Measurements from ENCODE around the gene PHLDA3.

The PHLDA3 gene

GRCh38 chr1:201515062-201515750 is 46.2 kb upstream of the PHLDA3 start:
- Histone ChIP-seq H3K36me3 (no peaks in the 10 kb centered on the region), H3K27me3 (no peaks in the 10 kb centered on the region), H3K4me3 (ENCODE audit: low read depth in 1 of 2, low read length in 1 of 2) (no peak overlapping the region), H3K9me3 (no peaks in the 10 kb centered on the region), H3K4me1 (ENCODE audit: control insufficient read depth in 1 of 2, insufficient read depth in 1 of 2, low read depth in 1 of 2, low read length in 1 of 2) (peaks cover 33 to 50% of the 10 kb centered on the region in 2 experiments), H3K27ac (no peak overlapping the region)
- TF ChIP-seq CTCF (IDR thresholded peaks at IDR 0.05) = no peak

DNA sequence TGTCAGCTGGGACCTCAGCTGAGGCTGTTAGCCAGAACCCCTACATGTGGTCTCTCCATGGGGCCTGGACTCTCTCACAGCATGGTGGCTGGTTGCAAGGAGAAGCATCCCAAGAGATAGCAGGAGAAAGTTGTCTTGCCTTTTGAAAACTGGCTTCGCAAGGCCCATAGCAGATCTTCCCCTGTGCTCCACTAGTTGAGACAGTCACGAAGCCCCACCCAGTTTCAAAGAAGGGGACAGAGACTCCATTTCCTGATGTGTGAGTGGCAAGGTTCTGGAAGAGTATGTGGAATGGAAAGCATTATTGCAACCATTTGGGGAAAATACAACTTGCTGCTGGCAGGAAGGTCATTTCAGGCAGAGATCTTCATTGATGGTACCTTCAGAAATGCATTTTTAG is 45.5 kb upstream of the PHLDA3 start:
- TF ChIP-seq CTCF (IDR thresholded peaks at IDR 0.05) = no peak
- H3K9me3 ChIP-seq = no peaks in the 10 kb centered on the region
- no peaks in the 10 kb centered on the region for H3K27me3 ChIP-seq
- no peak overlapping the region for H3K4me3 ChIP-seq (ENCODE audit: low read depth in 1 of 2, low read length in 1 of 2)
- no peaks in the 10 kb centered on the region for H3K36me3 ChIP-seq
- no peak overlapping the region for H3K27ac ChIP-seq
- H3K4me1 ChIP-seq (ENCODE audit: control insufficient read depth in 1 of 2, insufficient read depth in 1 of 2, low read depth in 1 of 2, low read length in 1 of 2) = peaks cover 37 to 54% of the 10 kb centered on the region in 2 experiments

DNA sequence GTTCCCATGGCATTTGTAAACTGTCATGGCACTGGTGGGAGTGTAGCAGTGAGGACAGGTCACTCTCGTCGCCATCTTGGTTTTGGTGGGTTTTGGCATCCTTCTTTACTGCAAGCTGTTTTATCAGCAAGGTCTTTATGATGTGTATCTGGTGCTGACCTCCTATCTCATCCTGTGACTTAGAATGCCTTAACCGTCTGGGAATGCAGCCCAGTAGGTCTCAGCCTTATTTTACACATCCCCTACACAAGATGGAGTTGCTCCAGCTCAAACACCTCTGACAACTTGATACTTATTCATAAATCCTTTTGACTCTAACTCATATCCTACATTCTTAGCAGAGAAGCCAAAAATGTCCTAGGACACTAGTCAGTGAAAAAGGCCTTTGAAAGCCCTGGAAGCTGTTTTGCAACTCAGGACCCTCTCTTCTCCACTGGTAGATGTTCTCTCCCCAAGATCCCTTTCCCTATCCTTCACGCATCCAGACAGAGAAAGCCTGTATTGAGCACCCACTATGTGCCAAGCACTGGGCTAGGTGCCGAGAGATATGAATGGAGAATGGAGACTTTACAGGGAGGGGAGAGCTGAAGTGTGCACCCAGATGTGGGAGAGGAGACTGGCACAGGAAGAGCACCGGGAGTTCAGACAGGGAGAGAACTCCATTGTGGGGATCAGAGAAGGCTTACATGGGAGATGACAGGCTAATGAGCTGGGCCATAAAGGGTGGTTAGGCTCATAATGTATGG is 44.7 kb upstream of the PHLDA3 start:
- peaks cover 42 to 59% of the 10 kb centered on the region in 2 experiments for H3K4me1 ChIP-seq (ENCODE audit: control insufficient read depth in 1 of 2, insufficient read depth in 1 of 2, low read depth in 1 of 2, low read length in 1 of 2)
- no peaks in the 10 kb centered on the region for H3K36me3 ChIP-seq
- no peak overlapping the region for H3K27ac ChIP-seq

DNA sequence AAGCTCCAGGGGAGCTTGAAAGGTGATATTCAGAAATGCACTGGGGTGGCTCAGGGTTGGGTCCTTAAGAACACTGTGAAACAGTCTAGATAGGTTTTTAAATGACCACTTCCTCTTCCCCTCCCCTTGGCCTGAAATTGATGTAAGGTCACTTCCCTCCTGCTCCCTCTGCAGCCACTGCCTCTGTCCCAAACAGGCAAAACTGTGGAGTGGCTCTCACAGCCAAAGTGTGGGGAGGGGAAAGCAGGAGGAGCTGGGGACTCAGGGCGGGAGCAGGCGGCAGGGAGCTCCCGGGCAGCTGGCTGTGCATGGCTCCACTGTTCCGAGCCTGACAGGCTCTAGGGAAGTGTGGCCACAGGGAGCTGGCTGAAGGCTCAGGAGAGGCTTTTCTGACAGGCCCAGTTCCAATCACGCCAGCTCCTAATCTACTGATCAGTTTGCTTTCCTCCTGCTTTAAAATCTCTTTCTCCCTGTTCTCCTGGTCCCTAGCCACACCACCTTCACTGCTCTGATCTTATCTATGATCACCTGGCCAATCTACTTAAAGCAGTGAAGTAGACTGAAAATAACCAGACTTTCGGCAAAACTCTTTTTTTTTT is 43.1 kb upstream of the PHLDA3 start:
- no peaks in the 10 kb centered on the region for H3K27me3 ChIP-seq
- H3K27ac ChIP-seq = peak overlapping the region; percentile 77
- peak; percentile 31 for TF ChIP-seq CTCF (IDR thresholded peaks at IDR 0.05)
- H3K4me3 ChIP-seq (ENCODE audit: low read depth in 1 of 2, low read length in 1 of 2) = peak overlapping the region in 1 of 2 experiments; percentile 20
- peaks cover 49 to 68% of the 10 kb centered on the region in 2 experiments for H3K4me1 ChIP-seq (ENCODE audit: control insufficient read depth in 1 of 2, insufficient read depth in 1 of 2, low read depth in 1 of 2, low read length in 1 of 2)
- no peaks in the 10 kb centered on the region for H3K36me3 ChIP-seq
- no peaks in the 10 kb centered on the region for H3K9me3 ChIP-seq

More for the DNA sequence above, 44.7 kb upstream of the PHLDA3 start:
- H3K27me3 ChIP-seq = no peaks in the 10 kb centered on the region
- no peaks in the 10 kb centered on the region for H3K9me3 ChIP-seq
- no peak overlapping the region for H3K4me3 ChIP-seq (ENCODE audit: low read depth in 1 of 2, low read length in 1 of 2)
- TF ChIP-seq CTCF (IDR thresholded peaks at IDR 0.05) = no peak

DNA sequence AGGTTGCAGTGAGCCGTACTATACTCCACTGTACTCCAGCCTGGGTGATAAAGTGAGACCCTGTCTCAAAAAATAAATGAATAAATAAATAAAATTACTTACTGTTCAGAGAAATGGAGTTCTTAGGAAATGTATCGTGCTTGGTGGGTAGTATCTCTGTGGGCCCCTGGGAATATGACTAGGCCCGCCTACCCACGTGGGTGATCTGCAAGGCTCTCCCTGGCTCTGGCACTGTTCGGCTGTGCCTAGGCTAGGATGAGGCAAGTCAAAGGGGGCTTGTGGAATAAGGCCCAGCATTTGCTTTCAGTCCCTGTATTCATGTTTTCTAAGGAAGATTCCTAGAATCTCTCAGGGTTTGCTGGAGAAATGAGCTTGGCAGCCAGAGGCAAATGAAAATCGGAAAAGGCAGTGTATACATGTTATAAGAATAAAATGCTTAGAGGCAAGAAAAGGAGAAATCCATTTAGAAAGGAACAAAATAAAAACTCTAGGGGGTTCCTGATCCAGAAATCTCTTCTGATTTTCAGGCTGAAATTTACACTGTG is 42.5 kb upstream of the PHLDA3 start:
- Histone ChIP-seq H3K27me3 (no peaks in the 10 kb centered on the region), H3K36me3 (no peaks in the 10 kb centered on the region), H3K9me3 (no peaks in the 10 kb centered on the region), H3K27ac (peak overlapping the region; percentile 77), H3K4me3 (ENCODE audit: low read depth in 1 of 2, low read length in 1 of 2) (peak overlapping the region in 1 of 2 experiments; percentile 20), H3K4me1 (ENCODE audit: control insufficient read depth in 1 of 2, insufficient read depth in 1 of 2, low read depth in 1 of 2, low read length in 1 of 2) (peaks cover 50 to 68% of the 10 kb centered on the region in 2 experiments)
- no peak for TF ChIP-seq CTCF (IDR thresholded peaks at IDR 0.05)

Data from neutrophil (primary cell).